Osteocyte (in vitro differentiated cells): ENCODE results near the gene SEC24C. TPM values are rescaled to one million over a fixed set of nuclear protein-coding genes. Genes with fewer than 3 reads are reported as not detected.
A peak's percentile ranks its signal among the peaks of the same experiment; 100 is the strongest.

Experiments
- DNase-seq: peaks from one replicate; pipeline ENCODE4 v3.0.0; 2021; ENCODE audit warnings: mixed read lengths; ENCODE audit not compliant: unreplicated experiment; ENCODE audit errors: extremely low spot score
- H3K27ac Mint-ChIP-seq: one replicate; pipeline ENCODE4 v1.8.0; 2021; ENCODE audit warnings: mild to moderate bottlenecking, mixed read lengths; ENCODE audit not compliant: unreplicated experiment
- H3K27me3 Mint-ChIP-seq: one replicate; pipeline ENCODE4 v1.8.0; 2021; ENCODE audit warnings: mixed read lengths; ENCODE audit not compliant: unreplicated experiment
- H3K36me3 Mint-ChIP-seq: one replicate; pipeline ENCODE4 v1.8.0; 2021; ENCODE audit warnings: mixed read lengths; ENCODE audit not compliant: unreplicated experiment
- H3K4me1 Mint-ChIP-seq: one replicate; pipeline ENCODE4 v1.8.0; 2021; ENCODE audit warnings: mixed read lengths; ENCODE audit not compliant: unreplicated experiment
- H3K4me3 Mint-ChIP-seq: one replicate; pipeline ENCODE4 v1.8.0; 2021; ENCODE audit warnings: mild to moderate bottlenecking, moderate library complexity, mixed read lengths; ENCODE audit not compliant: unreplicated experiment
- H3K9me3 Mint-ChIP-seq: one replicate; pipeline ENCODE4 v1.8.0; 2021; ENCODE audit warnings: mixed read lengths; ENCODE audit not compliant: unreplicated experiment
- CTCF ChIP-seq: fragments of 200-600 bp; sonication (generic); IDR thresholded peaks from 2 replicates; pipeline ENCODE4 v1.5.0; 2021; ENCODE audit warnings: antibody characterized with exemption, mild to moderate bottlenecking, moderate library complexity
- total RNA-seq: library from RNA; stranded (reverse); gene quantifications from 2 replicates; pipeline ENCODE4 v1.2.1, GENCODE V29; 2021

SEC24C gene
- total RNA-seq, 1 donor from 2014 or later, result 64.2 TPM

GRCh38 chr10:73774637-73775036 lies 30.5 kb downstream of the SEC24C start:
- no peak for DNase-seq
- Mint-ChIP-seq H3K27me3 (no peaks in the 10 kb centered on the region), H3K36me3 (peaks cover 22% of the 10 kb centered on the region), H3K4me1 (peaks cover 35% of the 10 kb centered on the region), H3K4me3 (peak overlapping the region; percentile 57), H3K9me3 (no peaks in the 10 kb centered on the region), H3K27ac (no peak overlapping the region)
- peak; percentile 26 for TF ChIP-seq CTCF

- Mint-ChIP-seq H3K4me1 (peaks cover 46% of the 10 kb centered on the region), H3K36me3 (peaks cover 12% of the 10 kb centered on the region), H3K27me3 (no peaks in the 10 kb centered on the region), H3K4me3 (no peak overlapping the region), H3K9me3 (no peaks in the 10 kb centered on the region), H3K27ac (no peak overlapping the region)
- no peak for DNase-seq
- no peak for TF ChIP-seq CTCF
Measured at GRCh38 chr10:73779018-73779417, 34.8 kb downstream of the SEC24C start.

GRCh38 chr10:73779539-73780197 lies 35.5 kb downstream of the SEC24C start:
- H3K27ac Mint-ChIP-seq, result peak overlapping the region; percentile 36
- H3K4me1 Mint-ChIP-seq, result peaks cover 44% of the 10 kb centered on the region
- no peak for TF ChIP-seq CTCF
- peak overlapping the region; percentile 97 for H3K4me3 Mint-ChIP-seq
- H3K27me3 Mint-ChIP-seq, result no peaks in the 10 kb centered on the region
- DNase-seq, result no peak
- H3K9me3 Mint-ChIP-seq, result no peaks in the 10 kb centered on the region
- peaks cover 12% of the 10 kb centered on the region for H3K36me3 Mint-ChIP-seq

GRCh38 chr10:73780301-73780700 lies 36.1 kb downstream of the SEC24C start:
- H3K4me1 Mint-ChIP-seq, result peaks cover 42% of the 10 kb centered on the region
- no peak for TF ChIP-seq CTCF
- no peaks in the 10 kb centered on the region for H3K9me3 Mint-ChIP-seq
- peak overlapping the region; percentile 97 for H3K4me3 Mint-ChIP-seq
- peaks cover 9% of the 10 kb centered on the region for H3K36me3 Mint-ChIP-seq
- peak overlapping the region; percentile 99 for H3K27ac Mint-ChIP-seq
- no peak for DNase-seq
- H3K27me3 Mint-ChIP-seq, result no peaks in the 10 kb centered on the region

GRCh38 chr10:73780966-73781365 lies 36.8 kb downstream of the SEC24C start:
- Mint-ChIP-seq H3K27ac (peak overlapping the region; percentile 99), H3K4me3 (peak overlapping the region; percentile 97), H3K9me3 (no peaks in the 10 kb centered on the region), H3K27me3 (no peaks in the 10 kb centered on the region), H3K36me3 (peaks cover 3% of the 10 kb centered on the region), H3K4me1 (peaks cover 37% of the 10 kb centered on the region)
- no peak for DNase-seq
- TF ChIP-seq CTCF, result no peak
